ENCODE results near the gene NCAPD2. TPM values are rescaled to one million over a fixed set of nuclear protein-coding genes. Genes with fewer than 3 reads are reported as not detected.

NCAPD2 gene
- total and polyA plus RNA-seq, 4 donors, result 21.0 to 30.0 (median 29.0) TPM

- H3K36me3 ChIP-seq (ENCODE audit: control insufficient read depth, insufficient read depth, low read length), result peaks cover 72% of the 10 kb centered on the region
- DNase-seq (ENCODE audit: low read depth in 4 of 6, low spot score in 6 of 6), result no peak
- no peaks in the 10 kb centered on the region for H3K27me3 ChIP-seq (ENCODE audit: control insufficient read depth, insufficient read depth, low read length)
- H3K4me1 ChIP-seq (ENCODE audit: control insufficient read depth, insufficient read depth, low read length), result no peaks in the 10 kb centered on the region
- no peak overlapping the region for H3K27ac ChIP-seq (ENCODE audit: low read depth, low read length)
- H3K9me3 ChIP-seq (ENCODE audit: control insufficient read depth, insufficient read depth, low read length), result no peaks in the 10 kb centered on the region
- H3K4me3 ChIP-seq (ENCODE audit: low read depth, low read length), result no peak overlapping the region
- WGBS (ENCODE audit: insufficient coverage), result 95% methylated on average over 3 of the region's 10 CpGs
Measured at GRCh38 chr12:6522193-6522592, 28.3 kb downstream of the NCAPD2 start.

- H3K27me3 ChIP-seq (ENCODE audit: control insufficient read depth, insufficient read depth, low read length), result no peaks in the 10 kb centered on the region
- WGBS (ENCODE audit: insufficient coverage), result no CpG with 5 or more reads among the region's 3 CpGs
- no peak overlapping the region for H3K27ac ChIP-seq (ENCODE audit: low read depth, low read length)
- no peaks in the 10 kb centered on the region for H3K4me1 ChIP-seq (ENCODE audit: control insufficient read depth, insufficient read depth, low read length)
- no peak for DNase-seq (ENCODE audit: low read depth in 4 of 6, low spot score in 6 of 6)
- no peaks in the 10 kb centered on the region for H3K9me3 ChIP-seq (ENCODE audit: control insufficient read depth, insufficient read depth, low read length)
- peaks cover 78% of the 10 kb centered on the region for H3K36me3 ChIP-seq (ENCODE audit: control insufficient read depth, insufficient read depth, low read length)
- no peak overlapping the region for H3K4me3 ChIP-seq (ENCODE audit: low read depth, low read length)
Measured at GRCh38 chr12:6523708-6524107, 29.8 kb downstream of the NCAPD2 start.

GRCh38 chr12:6524648-6525047 is 30.7 kb downstream of the NCAPD2 start:
- 89% methylated on average over 2 of the region's 5 CpGs for WGBS (ENCODE audit: insufficient coverage)
- no peaks in the 10 kb centered on the region for H3K9me3 ChIP-seq (ENCODE audit: control insufficient read depth, insufficient read depth, low read length)
- no peaks in the 10 kb centered on the region for H3K4me1 ChIP-seq (ENCODE audit: control insufficient read depth, insufficient read depth, low read length)
- H3K27ac ChIP-seq (ENCODE audit: low read depth, low read length), result no peak overlapping the region
- no peak for DNase-seq (ENCODE audit: low read depth in 4 of 6, low spot score in 6 of 6)
- H3K36me3 ChIP-seq (ENCODE audit: control insufficient read depth, insufficient read depth, low read length), result peaks cover 79% of the 10 kb centered on the region
- H3K4me3 ChIP-seq (ENCODE audit: low read depth, low read length), result no peak overlapping the region
- H3K27me3 ChIP-seq (ENCODE audit: control insufficient read depth, insufficient read depth, low read length), result no peaks in the 10 kb centered on the region

- Histone ChIP-seq H3K36me3 (ENCODE audit: control insufficient read depth, insufficient read depth, low read length) (peaks cover 84% of the 10 kb centered on the region), H3K27me3 (ENCODE audit: control insufficient read depth, insufficient read depth, low read length) (no peaks in the 10 kb centered on the region), H3K4me3 (ENCODE audit: low read depth, low read length) (no peak overlapping the region), H3K9me3 (ENCODE audit: control insufficient read depth, insufficient read depth, low read length) (no peaks in the 10 kb centered on the region), H3K4me1 (ENCODE audit: control insufficient read depth, insufficient read depth, low read length) (no peaks in the 10 kb centered on the region), H3K27ac (ENCODE audit: low read depth, low read length) (no peak overlapping the region)
- no peak for DNase-seq (ENCODE audit: low read depth in 4 of 6, low spot score in 6 of 6)
- WGBS (ENCODE audit: insufficient coverage), result 90% methylated on average over 7 of the region's 7 CpGs
Measured at GRCh38 chr12:6526201-6526600, 32.3 kb downstream of the NCAPD2 start.

GRCh38 chr12:6526766-6527525 is 33.0 kb downstream of the NCAPD2 start:
- DNase-seq (ENCODE audit: low read depth in 4 of 6, low spot score in 6 of 6), result no peak
- H3K4me3 ChIP-seq (ENCODE audit: low read depth, low read length), result no peak overlapping the region
- no peaks in the 10 kb centered on the region for H3K9me3 ChIP-seq (ENCODE audit: control insufficient read depth, insufficient read depth, low read length)
- H3K36me3 ChIP-seq (ENCODE audit: control insufficient read depth, insufficient read depth, low read length), result peaks cover 81% of the 10 kb centered on the region
- 83% methylated on average over 14 of the region's 19 CpGs for WGBS (ENCODE audit: insufficient coverage)
- peaks cover 7% of the 10 kb centered on the region for H3K4me1 ChIP-seq (ENCODE audit: control insufficient read depth, insufficient read depth, low read length)
- no peaks in the 10 kb centered on the region for H3K27me3 ChIP-seq (ENCODE audit: control insufficient read depth, insufficient read depth, low read length)
- no peak overlapping the region for H3K27ac ChIP-seq (ENCODE audit: low read depth, low read length)

GRCh38 chr12:6527711-6528110 is 33.8 kb downstream of the NCAPD2 start:
- no peak for DNase-seq (ENCODE audit: low read depth in 4 of 6, low spot score in 6 of 6)
- no peaks in the 10 kb centered on the region for H3K9me3 ChIP-seq (ENCODE audit: control insufficient read depth, insufficient read depth, low read length)
- H3K4me1 ChIP-seq (ENCODE audit: control insufficient read depth, insufficient read depth, low read length), result peaks cover 14% of the 10 kb centered on the region
- no peak overlapping the region for H3K4me3 ChIP-seq (ENCODE audit: low read depth, low read length)
- H3K27me3 ChIP-seq (ENCODE audit: control insufficient read depth, insufficient read depth, low read length), result no peaks in the 10 kb centered on the region
- peaks cover 74% of the 10 kb centered on the region for H3K36me3 ChIP-seq (ENCODE audit: control insufficient read depth, insufficient read depth, low read length)
- H3K27ac ChIP-seq (ENCODE audit: low read depth, low read length), result no peak overlapping the region
- WGBS (ENCODE audit: insufficient coverage), result 100% methylated on average over 1 of the region's 4 CpGs

GRCh38 chr12:6528539-6529235 is 34.8 kb downstream of the NCAPD2 start:
- Histone ChIP-seq H3K4me1 (ENCODE audit: control insufficient read depth, insufficient read depth, low read length) (peaks cover 24% of the 10 kb centered on the region), H3K4me3 (ENCODE audit: low read depth, low read length) (no peak overlapping the region), H3K27me3 (ENCODE audit: control insufficient read depth, insufficient read depth, low read length) (no peaks in the 10 kb centered on the region), H3K27ac (ENCODE audit: low read depth, low read length) (no peak overlapping the region), H3K9me3 (ENCODE audit: control insufficient read depth, insufficient read depth, low read length) (no peaks in the 10 kb centered on the region), H3K36me3 (ENCODE audit: control insufficient read depth, insufficient read depth, low read length) (peaks cover 69% of the 10 kb centered on the region)
- 89% methylated on average over 16 of the region's 17 CpGs for WGBS (ENCODE audit: insufficient coverage)
- DNase-seq (ENCODE audit: low read depth in 4 of 6, low spot score in 6 of 6), result no peak

- no peak for DNase-seq (ENCODE audit: low read depth in 4 of 6, low spot score in 6 of 6)
- H3K36me3 ChIP-seq (ENCODE audit: control insufficient read depth, insufficient read depth, low read length), result peaks cover 69% of the 10 kb centered on the region
- H3K27me3 ChIP-seq (ENCODE audit: control insufficient read depth, insufficient read depth, low read length), result no peaks in the 10 kb centered on the region
- WGBS (ENCODE audit: insufficient coverage), result no CpG with 5 or more reads among the region's 9 CpGs
- H3K4me3 ChIP-seq (ENCODE audit: low read depth, low read length), result no peak overlapping the region
- H3K4me1 ChIP-seq (ENCODE audit: control insufficient read depth, insufficient read depth, low read length), result peaks cover 29% of the 10 kb centered on the region
- no peak overlapping the region for H3K27ac ChIP-seq (ENCODE audit: low read depth, low read length)
- H3K9me3 ChIP-seq (ENCODE audit: control insufficient read depth, insufficient read depth, low read length), result no peaks in the 10 kb centered on the region
Measured at GRCh38 chr12:6529291-6529737, 35.4 kb downstream of the NCAPD2 start.

GRCh38 chr12:6530576-6531260 is 36.8 kb downstream of the NCAPD2 start:
- peaks cover 37% of the 10 kb centered on the region for H3K4me1 ChIP-seq (ENCODE audit: control insufficient read depth, insufficient read depth, low read length)
- no peak for DNase-seq (ENCODE audit: low read depth in 4 of 6, low spot score in 6 of 6)
- WGBS (ENCODE audit: insufficient coverage), result 94% methylated on average over 16 of the region's 18 CpGs
- H3K4me3 ChIP-seq (ENCODE audit: low read depth, low read length), result no peak overlapping the region
- H3K27ac ChIP-seq (ENCODE audit: low read depth, low read length), result no peak overlapping the region
- no peaks in the 10 kb centered on the region for H3K9me3 ChIP-seq (ENCODE audit: control insufficient read depth, insufficient read depth, low read length)
- no peaks in the 10 kb centered on the region for H3K27me3 ChIP-seq (ENCODE audit: control insufficient read depth, insufficient read depth, low read length)
- peaks cover 68% of the 10 kb centered on the region for H3K36me3 ChIP-seq (ENCODE audit: control insufficient read depth, insufficient read depth, low read length)
